Measurements from ENCODE around the gene TMEM203. TPM values are rescaled to one million over a fixed set of nuclear protein-coding genes. Genes with fewer than 3 reads are reported as not detected.

TMEM203 gene
- total and polyA plus RNA-seq, 2 of the 13 experiments (the other 11 are each of a cell fraction or from before 2014, with no cell fraction given) = 23.4 to 36.7 TPM

DNA sequence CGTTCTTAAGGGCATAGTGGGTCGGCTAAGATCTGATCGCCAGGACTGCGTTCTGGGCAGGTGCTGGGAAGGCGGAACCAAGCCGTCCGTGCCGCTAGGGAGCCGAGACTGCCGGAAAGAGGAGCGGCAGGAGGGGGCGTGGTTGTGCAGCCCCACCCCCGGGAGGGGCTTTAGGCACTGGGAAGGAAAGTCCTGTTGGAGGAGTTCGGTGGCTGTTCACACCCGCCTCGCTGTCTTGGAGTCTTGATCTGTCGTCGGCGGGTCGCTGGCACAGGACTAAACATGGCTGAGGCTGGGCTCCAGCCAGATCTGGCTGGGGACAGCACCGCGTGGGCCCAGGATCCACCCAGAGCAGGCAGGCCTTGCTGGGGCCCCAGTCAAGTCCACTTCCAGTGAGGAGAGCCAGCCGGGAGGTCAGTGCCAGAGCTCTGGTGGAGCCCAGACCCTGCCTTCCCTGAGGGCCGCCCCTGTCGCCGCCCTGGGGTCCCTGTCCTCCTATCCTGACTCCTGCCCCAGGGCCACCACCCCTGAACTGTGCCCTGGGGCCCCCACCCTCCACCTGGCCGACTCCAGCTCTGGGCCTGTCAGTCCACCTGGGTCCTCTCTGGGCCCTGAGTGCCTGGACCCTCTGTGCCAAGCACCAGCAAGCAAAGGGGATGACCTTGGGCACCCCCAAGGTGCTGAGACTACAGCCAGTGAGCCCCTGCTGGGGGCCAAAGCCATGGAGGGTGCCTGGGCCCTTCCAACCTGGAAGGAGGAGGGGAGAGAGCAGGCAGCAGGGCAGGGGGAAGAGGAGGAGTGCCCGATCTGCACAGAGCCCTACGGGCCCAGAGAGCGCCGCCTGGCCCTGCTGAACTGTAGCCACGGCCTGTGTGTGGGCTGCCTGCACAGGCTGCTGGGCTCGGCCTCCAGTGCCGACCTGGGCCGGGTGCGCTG is 12.1 kb upstream of the TMEM203 start (continued):
- TF ChIP-seq, protein P1, sequence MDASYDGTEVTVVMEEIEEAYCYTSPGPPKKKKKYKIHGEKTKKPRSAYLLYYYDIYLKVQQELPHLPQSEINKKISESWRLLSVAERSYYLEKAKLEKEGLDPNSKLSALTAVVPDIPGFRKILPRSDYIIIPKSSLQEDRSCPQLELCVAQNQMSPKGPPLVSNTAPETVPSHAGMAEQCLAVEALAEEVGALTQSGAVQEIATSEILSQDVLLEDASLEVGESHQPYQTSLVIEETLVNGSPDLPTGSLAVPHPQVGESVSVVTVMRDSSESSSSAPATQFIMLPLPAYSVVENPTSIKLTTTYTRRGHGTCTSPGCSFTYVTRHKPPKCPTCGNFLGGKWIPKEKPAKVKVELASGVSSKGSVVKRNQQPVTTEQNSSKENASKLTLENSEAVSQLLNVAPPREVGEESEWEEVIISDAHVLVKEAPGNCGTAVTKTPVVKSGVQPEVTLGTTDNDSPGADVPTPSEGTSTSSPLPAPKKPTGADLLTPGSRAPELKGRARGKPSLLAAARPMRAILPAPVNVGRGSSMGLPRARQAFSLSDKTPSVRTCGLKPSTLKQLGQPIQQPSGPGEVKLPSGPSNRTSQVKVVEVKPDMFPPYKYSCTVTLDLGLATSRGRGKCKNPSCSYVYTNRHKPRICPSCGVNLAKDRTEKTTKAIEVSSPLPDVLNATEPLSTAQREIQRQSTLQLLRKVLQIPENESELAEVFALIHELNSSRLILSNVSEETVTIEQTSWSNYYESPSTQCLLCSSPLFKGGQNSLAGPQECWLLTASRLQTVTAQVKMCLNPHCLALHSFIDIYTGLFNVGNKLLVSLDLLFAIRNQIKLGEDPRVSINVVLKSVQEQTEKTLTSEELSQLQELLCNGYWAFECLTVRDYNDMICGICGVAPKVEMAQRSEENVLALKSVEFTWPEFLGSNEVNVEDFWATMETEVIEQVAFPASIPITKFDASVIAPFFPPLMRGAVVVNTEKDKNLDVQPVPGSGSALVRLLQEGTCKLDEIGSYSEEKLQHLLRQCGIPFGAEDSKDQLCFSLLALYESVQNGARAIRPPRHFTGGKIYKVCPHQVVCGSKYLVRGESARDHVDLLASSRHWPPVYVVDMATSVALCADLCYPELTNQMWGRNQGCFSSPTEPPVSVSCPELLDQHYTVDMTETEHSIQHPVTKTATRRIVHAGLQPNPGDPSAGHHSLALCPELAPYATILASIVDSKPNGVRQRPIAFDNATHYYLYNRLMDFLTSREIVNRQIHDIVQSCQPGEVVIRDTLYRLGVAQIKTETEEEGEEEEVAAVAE (CRISPR knock-in tag; IDR thresholded peaks at IDR 0.05; ENCODE audit: borderline replicate concordance) = no peak
- TF ChIP-seq FOXK2 (IDR thresholded peaks at IDR 0.05) (no peak), ZUFSP (CRISPR knock-in tag; IDR thresholded peaks at IDR 0.05; ENCODE audit: borderline replicate concordance) (no peak), FOXA3 (CRISPR knock-in tag; IDR thresholded peaks at IDR 0.05) (peak; percentile 32; the same call in 1 of the 2 replicates), ZNF709 (CRISPR knock-in tag; IDR thresholded peaks at IDR 0.05) (peak; percentile 75; the same call in 1 of the 2 replicates), KLF9 (CRISPR knock-in tag; IDR thresholded peaks at IDR 0.05; ENCODE audit: low read depth) (0 out of 2 replicates have a peak, but pooled peaks have one; percentile 88), ZFP90 (CRISPR knock-in tag; IDR thresholded peaks at IDR 0.05; ENCODE audit: borderline replicate concordance) (peak; percentile 93), POLR2AphosphoS5 (IDR thresholded peaks at IDR 0.05; ENCODE audit: low read depth, low read length) (peak; percentile 86), PRDM15 (CRISPR knock-in tag; IDR thresholded peaks at IDR 0.05) (peak; percentile 89), ZNF292 (CRISPR knock-in tag; IDR thresholded peaks at IDR 0.05; ENCODE audit: borderline replicate concordance, low read depth) (no peak), ZFP36L2 (CRISPR knock-in tag; IDR thresholded peaks at IDR 0.05) (no peak)
- TF ChIP-seq, protein P2, sequence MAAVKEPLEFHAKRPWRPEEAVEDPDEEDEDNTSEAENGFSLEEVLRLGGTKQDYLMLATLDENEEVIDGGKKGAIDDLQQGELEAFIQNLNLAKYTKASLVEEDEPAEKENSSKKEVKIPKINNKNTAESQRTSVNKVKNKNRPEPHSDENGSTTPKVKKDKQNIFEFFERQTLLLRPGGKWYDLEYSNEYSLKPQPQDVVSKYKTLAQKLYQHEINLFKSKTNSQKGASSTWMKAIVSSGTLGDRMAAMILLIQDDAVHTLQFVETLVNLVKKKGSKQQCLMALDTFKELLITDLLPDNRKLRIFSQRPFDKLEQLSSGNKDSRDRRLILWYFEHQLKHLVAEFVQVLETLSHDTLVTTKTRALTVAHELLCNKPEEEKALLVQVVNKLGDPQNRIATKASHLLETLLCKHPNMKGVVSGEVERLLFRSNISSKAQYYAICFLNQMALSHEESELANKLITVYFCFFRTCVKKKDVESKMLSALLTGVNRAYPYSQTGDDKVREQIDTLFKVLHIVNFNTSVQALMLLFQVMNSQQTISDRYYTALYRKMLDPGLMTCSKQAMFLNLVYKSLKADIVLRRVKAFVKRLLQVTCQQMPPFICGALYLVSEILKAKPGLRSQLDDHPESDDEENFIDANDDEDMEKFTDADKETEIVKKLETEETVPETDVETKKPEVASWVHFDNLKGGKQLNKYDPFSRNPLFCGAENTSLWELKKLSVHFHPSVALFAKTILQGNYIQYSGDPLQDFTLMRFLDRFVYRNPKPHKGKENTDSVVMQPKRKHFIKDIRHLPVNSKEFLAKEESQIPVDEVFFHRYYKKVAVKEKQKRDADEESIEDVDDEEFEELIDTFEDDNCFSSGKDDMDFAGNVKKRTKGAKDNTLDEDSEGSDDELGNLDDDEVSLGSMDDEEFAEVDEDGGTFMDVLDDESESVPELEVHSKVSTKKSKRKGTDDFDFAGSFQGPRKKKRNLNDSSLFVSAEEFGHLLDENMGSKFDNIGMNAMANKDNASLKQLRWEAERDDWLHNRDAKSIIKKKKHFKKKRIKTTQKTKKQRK (IDR thresholded peaks at IDR 0.05; ENCODE audit: low read length) = no peak
- TF ChIP-seq, protein P3, sequence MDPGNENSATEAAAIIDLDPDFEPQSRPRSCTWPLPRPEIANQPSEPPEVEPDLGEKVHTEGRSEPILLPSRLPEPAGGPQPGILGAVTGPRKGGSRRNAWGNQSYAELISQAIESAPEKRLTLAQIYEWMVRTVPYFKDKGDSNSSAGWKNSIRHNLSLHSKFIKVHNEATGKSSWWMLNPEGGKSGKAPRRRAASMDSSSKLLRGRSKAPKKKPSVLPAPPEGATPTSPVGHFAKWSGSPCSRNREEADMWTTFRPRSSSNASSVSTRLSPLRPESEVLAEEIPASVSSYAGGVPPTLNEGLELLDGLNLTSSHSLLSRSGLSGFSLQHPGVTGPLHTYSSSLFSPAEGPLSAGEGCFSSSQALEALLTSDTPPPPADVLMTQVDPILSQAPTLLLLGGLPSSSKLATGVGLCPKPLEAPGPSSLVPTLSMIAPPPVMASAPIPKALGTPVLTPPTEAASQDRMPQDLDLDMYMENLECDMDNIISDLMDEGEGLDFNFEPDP (CRISPR knock-in tag; conservative IDR thresholded peaks at IDR 0.05) = no peak
